Measurements from ENCODE around the gene NUP160.
"Not testable (repeated sequence)": the region's sequence is repeated elsewhere in the genome, so short reads cannot be mapped to it uniquely, and the experiment has no call there.

NUP160 gene

DNA sequence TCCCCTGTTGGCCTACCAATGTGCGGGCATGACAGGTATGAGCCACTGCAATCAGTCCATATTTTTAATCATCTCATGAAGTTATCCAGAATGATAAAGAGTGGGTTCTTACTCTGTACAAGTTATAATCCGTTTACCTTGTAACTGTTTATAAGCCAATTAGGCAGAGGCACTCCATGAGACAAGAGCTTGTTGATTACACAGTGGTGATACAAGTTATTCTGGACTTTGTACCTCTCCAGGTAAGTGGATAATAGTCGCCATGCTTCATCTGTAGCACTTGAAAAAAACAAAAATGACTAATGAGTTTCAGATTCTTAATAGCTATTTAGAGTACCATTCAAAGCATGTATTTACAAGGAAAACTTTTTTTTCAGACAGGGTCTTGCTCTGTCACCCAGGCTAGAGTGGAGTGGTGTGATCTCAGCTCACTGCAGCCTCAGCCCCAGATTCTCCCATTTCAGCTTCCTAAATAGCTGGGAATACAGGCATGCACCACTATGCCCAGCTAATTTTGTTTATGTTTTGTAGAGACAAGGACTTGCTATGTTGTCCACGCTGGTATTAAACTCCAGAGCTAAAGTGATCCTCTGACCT, 63.3 kb downstream of the NUP160 start:
- Histone ChIP-seq H3K36me3 (ENCODE audit: control insufficient read depth in 1 of 2, insufficient read depth in 2 of 2, low read length in 2 of 2) (peaks cover 39 to 68% of the 10 kb centered on the region in 2 donors), H3K4me3 (ENCODE audit: low read depth in 1 of 2, low read length in 2 of 2) (no peak overlapping the region), H3K9me3 (ENCODE audit: control insufficient read depth in 1 of 2, low read length in 2 of 2) (no peaks in the 10 kb centered on the region), H3K27ac (ENCODE audit: low read length) (no peak overlapping the region), H3K27me3 (ENCODE audit: low read depth, low read length) (no peaks in the 10 kb centered on the region), H3K4me1 (ENCODE audit: control insufficient read depth in 1 of 2, insufficient read depth in 2 of 2, low read length in 2 of 2) (no peaks in the 10 kb centered on the region)

DNA sequence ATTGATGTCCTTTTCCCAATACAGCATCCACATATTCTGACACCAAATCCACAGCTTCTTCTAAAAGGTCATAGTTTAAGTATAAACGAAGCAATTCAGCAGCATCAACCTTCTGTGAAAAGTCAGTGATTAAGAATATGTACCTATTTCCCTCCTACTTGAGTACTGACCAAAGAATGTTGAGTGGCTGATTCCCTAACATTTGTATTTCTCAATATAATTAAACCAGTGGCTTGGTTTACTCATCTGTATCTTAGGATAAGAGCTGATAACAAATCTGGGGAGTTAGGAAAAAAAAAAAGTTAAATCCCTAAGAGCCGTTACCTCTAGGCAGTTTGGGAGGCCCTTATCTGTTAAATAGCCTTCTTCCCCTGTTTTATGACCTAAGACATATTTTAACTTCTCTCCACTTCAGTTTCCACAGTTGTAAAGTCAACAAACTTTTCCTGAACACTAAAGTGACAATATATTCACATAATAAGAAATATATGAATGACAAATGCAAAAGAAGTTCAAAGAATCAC, 65.0 kb downstream of the NUP160 start:
- Histone ChIP-seq H3K27ac (ENCODE audit: low read length) (no peak overlapping the region), H3K9me3 (ENCODE audit: control insufficient read depth in 1 of 2, low read length in 2 of 2) (no peaks in the 10 kb centered on the region), H3K4me3 (ENCODE audit: low read depth in 1 of 2, low read length in 2 of 2) (no peak overlapping the region), H3K27me3 (ENCODE audit: low read depth, low read length) (no peaks in the 10 kb centered on the region), H3K4me1 (ENCODE audit: control insufficient read depth in 1 of 2, insufficient read depth in 2 of 2, low read length in 2 of 2) (no peaks in the 10 kb centered on the region), H3K36me3 (ENCODE audit: control insufficient read depth in 1 of 2, insufficient read depth in 2 of 2, low read length in 2 of 2) (peaks cover 49 to 79% of the 10 kb centered on the region in 2 donors)

DNA sequence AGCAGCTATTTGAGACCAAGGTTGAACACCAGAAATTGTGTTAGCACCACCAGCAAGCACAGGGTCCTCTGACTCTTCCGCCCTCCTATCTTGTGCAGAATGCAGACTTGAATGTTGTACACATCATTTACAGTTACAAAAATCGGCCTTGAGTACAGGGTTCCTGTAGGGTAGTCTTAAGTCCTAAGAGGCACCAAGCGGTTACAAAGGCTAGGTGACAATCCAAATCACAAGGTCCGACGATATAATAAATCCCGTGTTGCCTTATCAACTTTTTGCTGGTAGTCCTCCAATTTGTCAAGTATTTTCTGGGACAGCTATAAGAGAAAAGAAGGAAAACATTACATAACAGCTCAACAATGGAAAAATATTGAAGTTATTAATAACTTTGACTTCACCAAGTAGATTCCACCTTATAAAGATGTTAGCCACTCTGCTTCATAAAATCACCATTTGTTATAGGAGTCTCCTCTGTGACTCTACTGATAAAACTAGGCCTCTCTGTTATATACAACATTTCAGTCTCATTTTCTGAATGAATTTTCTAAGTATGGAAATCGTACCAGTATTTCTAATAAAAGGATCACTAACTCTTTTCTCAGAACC, 69.2 kb downstream of the NUP160 start:
- Histone ChIP-seq H3K27me3 (ENCODE audit: low read depth, low read length) (no peaks in the 10 kb centered on the region), H3K9me3 (ENCODE audit: control insufficient read depth in 1 of 2, low read length in 2 of 2) (no peaks in the 10 kb centered on the region), H3K4me1 (ENCODE audit: control insufficient read depth in 1 of 2, insufficient read depth in 2 of 2, low read length in 2 of 2) (no peaks in the 10 kb centered on the region), H3K27ac (ENCODE audit: low read length) (no peak overlapping the region), H3K36me3 (ENCODE audit: control insufficient read depth in 1 of 2, insufficient read depth in 2 of 2, low read length in 2 of 2) (peaks cover 42 to 61% of the 10 kb centered on the region in 2 donors), H3K4me3 (ENCODE audit: low read depth in 1 of 2, low read length in 2 of 2) (no peak overlapping the region)

DNA sequence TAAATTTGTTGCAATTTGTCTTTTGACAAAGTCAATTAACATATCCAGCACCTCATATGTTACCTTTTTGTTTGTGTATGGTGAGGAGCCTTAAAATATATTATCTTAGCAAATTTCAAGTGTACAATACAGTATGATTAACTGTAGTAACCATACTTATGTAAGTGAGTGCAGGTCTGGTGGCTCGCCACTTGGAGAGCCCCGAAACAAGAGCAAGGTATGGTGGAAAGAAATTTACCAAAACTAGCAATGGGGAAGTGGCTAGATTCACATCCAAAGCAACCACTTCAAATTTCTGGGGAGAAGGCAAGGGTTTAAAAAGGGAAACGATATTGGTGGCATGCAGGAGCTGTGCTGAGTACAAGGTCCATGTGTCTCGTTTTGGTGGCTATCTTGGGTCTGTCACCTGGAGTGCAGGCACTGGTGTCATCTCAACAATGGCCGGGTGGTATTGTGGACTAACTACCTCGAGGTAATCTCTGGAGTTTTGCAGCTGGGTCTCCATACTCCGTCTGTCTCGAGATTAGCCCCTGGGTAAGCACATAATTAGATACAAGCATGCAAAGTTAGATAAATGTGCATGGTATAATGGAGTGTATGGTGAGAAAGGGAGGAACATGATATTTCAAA, 72.8 kb downstream of the NUP160 start:
- no peak overlapping the region for H3K4me3 ChIP-seq (ENCODE audit: low read depth in 1 of 2, low read length in 2 of 2)
- no peak overlapping the region for H3K27ac ChIP-seq (ENCODE audit: low read length)
- no peaks in the 10 kb centered on the region for H3K27me3 ChIP-seq (ENCODE audit: low read depth, low read length)
- H3K4me1 ChIP-seq (ENCODE audit: control insufficient read depth in 1 of 2, insufficient read depth in 2 of 2, low read length in 2 of 2), result no peaks in the 10 kb centered on the region
- no peaks in the 10 kb centered on the region for H3K9me3 ChIP-seq (ENCODE audit: control insufficient read depth in 1 of 2, low read length in 2 of 2)
- peaks cover 30 to 36% of the 10 kb centered on the region in 2 donors for H3K36me3 ChIP-seq (ENCODE audit: control insufficient read depth in 1 of 2, insufficient read depth in 2 of 2, low read length in 2 of 2)

DNA sequence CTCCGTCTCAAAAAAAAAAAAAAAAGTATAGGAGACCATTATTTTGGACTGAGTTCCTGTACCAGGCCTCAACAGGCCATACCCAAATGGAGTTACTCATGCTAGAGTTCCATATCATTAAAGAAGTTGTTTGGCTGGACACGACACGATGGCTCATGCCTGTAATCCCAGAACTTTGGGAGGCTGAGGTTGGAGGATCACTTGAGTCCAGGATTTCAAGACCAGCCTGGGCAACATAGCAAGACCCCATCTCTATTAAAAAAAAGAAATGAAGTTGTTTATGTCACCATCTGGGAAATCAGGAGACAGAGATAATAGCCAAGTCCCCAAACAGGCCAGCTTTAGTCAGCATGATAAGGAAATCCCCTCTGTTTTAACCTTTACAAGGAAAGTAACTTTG, 74.3 kb downstream of the NUP160 start:
- Histone ChIP-seq H3K27ac (ENCODE audit: low read length) (no peak overlapping the region), H3K4me1 (ENCODE audit: control insufficient read depth in 1 of 2, insufficient read depth in 2 of 2, low read length in 2 of 2) (no peaks in the 10 kb centered on the region), H3K36me3 (ENCODE audit: control insufficient read depth in 1 of 2, insufficient read depth in 2 of 2, low read length in 2 of 2) (peaks cover 19 to 24% of the 10 kb centered on the region in 2 donors), H3K27me3 (ENCODE audit: low read depth, low read length) (no peaks in the 10 kb centered on the region), H3K9me3 (ENCODE audit: control insufficient read depth in 1 of 2, low read length in 2 of 2) (no peaks in the 10 kb centered on the region), H3K4me3 (ENCODE audit: low read depth in 1 of 2, low read length in 2 of 2) (no peak overlapping the region)

DNA sequence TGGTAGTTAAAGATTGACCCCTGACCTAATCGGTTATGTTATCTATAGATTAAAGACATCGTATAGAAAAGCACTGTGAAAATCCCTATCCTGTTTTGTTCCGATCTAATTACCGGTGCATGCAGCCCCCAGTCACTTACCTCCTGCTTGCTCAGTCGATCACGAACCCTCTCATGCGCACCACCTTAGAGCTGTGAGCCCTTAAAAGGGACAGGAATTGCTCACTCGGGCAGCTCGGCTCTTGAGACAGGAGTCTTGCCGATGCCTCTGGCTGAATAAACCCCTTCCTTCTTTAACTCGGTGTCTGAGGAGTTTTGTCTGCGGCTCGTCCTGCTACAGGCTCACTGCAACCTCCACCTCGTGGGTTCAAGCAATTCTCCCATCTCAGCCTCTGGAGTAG, 78.6 kb downstream of the NUP160 start:
- not testable (repeated sequence) for H3K9me3 ChIP-seq (ENCODE audit: control insufficient read depth in 1 of 2, low read length in 2 of 2); H3K4me1 ChIP-seq (ENCODE audit: control insufficient read depth in 1 of 2, insufficient read depth in 2 of 2, low read length in 2 of 2); H3K27me3 ChIP-seq (ENCODE audit: low read depth, low read length); H3K27ac ChIP-seq (ENCODE audit: low read length); H3K36me3 ChIP-seq (ENCODE audit: control insufficient read depth in 1 of 2, insufficient read depth in 2 of 2, low read length in 2 of 2); H3K4me3 ChIP-seq (ENCODE audit: low read depth in 1 of 2, low read length in 2 of 2)

DNA sequence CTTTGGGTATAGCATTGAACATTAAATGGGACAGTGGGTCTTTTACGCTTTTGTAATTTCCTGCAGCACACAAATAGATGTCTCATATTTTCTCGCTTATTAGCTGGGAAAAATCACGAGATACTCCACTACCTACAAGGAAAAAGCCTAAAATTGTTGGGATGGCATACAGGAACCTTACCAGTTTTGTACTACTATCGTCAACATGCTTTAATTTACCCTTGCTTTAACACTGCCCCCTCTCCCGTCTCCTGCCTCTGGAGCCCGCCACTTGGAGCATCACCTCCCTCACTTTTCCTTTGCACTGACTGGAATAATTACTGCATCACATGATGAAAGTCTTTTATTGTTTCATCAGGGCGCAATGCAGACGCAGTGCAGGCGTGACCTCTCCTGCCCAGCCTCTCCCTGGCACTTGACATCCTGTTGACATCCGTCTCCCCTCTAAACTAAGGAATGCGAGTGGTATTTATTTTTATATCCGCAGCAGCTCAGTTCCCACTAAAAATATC, 80.0 kb downstream of the NUP160 start:
- Histone ChIP-seq H3K27ac (ENCODE audit: low read length) (peak overlapping the region; percentile 100), H3K36me3 (ENCODE audit: control insufficient read depth in 1 of 2, insufficient read depth in 2 of 2, low read length in 2 of 2) (peaks cover 6 to 15% of the 10 kb centered on the region in 2 donors), H3K4me3 (ENCODE audit: low read depth in 1 of 2, low read length in 2 of 2) (peak overlapping the region; percentile 61 to 98), H3K4me1 (ENCODE audit: control insufficient read depth in 1 of 2, insufficient read depth in 2 of 2, low read length in 2 of 2) (peaks cover 4 to 11% of the 10 kb centered on the region in 2 donors), H3K27me3 (ENCODE audit: low read depth, low read length) (no peaks in the 10 kb centered on the region), H3K9me3 (ENCODE audit: control insufficient read depth in 1 of 2, low read length in 2 of 2) (no peaks in the 10 kb centered on the region)

DNA sequence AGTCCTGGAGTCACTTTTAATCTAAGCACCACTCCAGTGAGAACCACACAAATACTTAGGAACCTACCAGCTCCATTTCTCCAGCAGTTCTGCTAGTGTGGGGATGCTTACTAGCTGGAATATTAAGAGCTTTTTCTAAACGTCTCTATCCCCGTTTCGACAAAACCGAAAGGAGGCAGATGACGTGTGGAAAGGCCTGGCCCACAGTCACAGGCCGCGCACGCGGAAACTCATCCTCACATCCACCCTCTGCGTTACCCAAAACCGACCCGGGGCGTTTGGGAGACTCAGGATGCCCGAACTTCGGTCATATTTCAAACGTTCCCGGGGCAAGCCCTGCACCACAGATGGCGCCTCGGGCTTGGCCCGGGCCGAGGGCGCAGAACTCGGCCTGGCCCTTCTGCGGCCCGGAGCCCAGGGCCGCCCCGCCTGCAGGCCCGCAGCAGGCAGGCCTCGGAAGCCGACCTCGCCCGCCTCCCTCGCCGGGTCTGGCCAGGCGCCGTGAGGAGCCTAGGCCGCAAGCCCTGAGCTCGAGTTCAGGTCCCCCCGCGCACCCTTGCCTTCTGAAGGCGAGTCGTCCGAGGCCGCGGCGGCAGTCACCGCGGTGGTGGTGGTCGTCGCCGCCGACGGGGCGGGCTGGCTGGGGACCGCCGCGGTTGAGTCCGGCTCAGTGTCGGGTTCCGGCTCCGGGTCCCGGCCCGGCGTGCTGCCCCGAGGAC, 81.5 kb downstream of the NUP160 start:
- Histone ChIP-seq H3K4me1 (ENCODE audit: control insufficient read depth in 1 of 2, insufficient read depth in 2 of 2, low read length in 2 of 2) (peaks cover 4 to 11% of the 10 kb centered on the region in 2 donors), H3K9me3 (ENCODE audit: control insufficient read depth in 1 of 2, low read length in 2 of 2) (no peaks in the 10 kb centered on the region)

DNA sequence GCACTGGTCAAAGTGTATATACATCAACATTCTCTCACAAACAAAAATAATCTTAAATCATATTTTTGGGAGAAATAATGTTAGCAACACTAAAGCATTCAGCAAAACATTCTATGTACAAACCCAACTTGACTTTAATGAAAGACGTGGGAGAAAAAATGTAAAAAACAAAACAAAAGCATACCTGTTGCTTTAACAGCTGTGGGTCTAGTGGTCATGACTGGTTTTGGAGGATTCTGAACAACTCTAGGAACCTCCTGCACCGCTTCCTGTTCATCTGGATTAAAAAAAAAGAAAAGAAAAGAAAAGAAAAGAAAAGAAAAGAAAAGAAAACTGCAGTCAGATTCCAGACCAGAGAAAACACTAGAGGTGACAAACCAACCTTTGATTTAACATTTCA, 83.1 kb downstream of the NUP160 start:
- Histone ChIP-seq H3K4me3 (ENCODE audit: low read depth in 1 of 2, low read length in 2 of 2) (peak overlapping the region in 1 of 2 donors; percentile 19), H3K27ac (ENCODE audit: low read length) (peak overlapping the region; percentile 5), H3K27me3 (ENCODE audit: low read depth, low read length) (no peaks in the 10 kb centered on the region), H3K9me3 (ENCODE audit: control insufficient read depth in 1 of 2, low read length in 2 of 2) (no peaks in the 10 kb centered on the region), H3K4me1 (ENCODE audit: control insufficient read depth in 1 of 2, insufficient read depth in 2 of 2, low read length in 2 of 2) (peaks cover 4 to 11% of the 10 kb centered on the region in 2 donors), H3K36me3 (ENCODE audit: control insufficient read depth in 1 of 2, insufficient read depth in 2 of 2, low read length in 2 of 2) (peaks cover 6 to 40% of the 10 kb centered on the region in 2 donors)

More for the DNA sequence above, 81.5 kb downstream of the NUP160 start:
- Histone ChIP-seq H3K27me3 (ENCODE audit: low read depth, low read length) (no peaks in the 10 kb centered on the region), H3K4me3 (ENCODE audit: low read depth in 1 of 2, low read length in 2 of 2) (peak overlapping the region; percentile 90 to 98), H3K36me3 (ENCODE audit: control insufficient read depth in 1 of 2, insufficient read depth in 2 of 2, low read length in 2 of 2) (peaks cover 6 to 27% of the 10 kb centered on the region in 2 donors), H3K27ac (ENCODE audit: low read length) (peak overlapping the region; percentile 100)

DNA sequence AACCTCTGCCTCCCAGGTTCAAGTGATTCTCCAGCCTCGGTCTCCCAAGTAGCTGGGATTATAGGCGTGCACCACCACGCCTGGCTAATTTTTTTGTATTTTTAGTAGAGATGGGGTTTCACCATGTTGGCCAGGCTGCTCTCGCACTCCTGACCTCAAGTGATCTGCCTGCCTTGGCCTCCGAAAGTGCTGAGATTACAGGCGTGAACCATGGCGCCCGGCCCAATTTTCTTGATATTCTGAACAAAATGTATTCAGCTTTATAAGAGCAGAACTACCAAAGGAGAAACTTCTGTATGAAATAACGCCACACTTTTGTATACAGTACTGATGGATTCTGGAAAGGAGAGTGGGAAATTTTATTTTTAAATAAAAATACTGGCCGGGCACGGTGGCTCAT, 88.9 kb downstream of the NUP160 start:
- H3K27ac ChIP-seq (ENCODE audit: low read length); H3K27me3 ChIP-seq (ENCODE audit: low read depth, low read length); H3K4me3 ChIP-seq (ENCODE audit: low read depth in 1 of 2, low read length in 2 of 2); H3K9me3 ChIP-seq (ENCODE audit: control insufficient read depth in 1 of 2, low read length in 2 of 2); H3K4me1 ChIP-seq (ENCODE audit: control insufficient read depth in 1 of 2, insufficient read depth in 2 of 2, low read length in 2 of 2): not testable (repeated sequence)
- H3K36me3 ChIP-seq (ENCODE audit: control insufficient read depth in 1 of 2, insufficient read depth in 2 of 2, low read length in 2 of 2), result peaks cover 11 to 58% of the 10 kb centered on the region in 2 donors

DNA sequence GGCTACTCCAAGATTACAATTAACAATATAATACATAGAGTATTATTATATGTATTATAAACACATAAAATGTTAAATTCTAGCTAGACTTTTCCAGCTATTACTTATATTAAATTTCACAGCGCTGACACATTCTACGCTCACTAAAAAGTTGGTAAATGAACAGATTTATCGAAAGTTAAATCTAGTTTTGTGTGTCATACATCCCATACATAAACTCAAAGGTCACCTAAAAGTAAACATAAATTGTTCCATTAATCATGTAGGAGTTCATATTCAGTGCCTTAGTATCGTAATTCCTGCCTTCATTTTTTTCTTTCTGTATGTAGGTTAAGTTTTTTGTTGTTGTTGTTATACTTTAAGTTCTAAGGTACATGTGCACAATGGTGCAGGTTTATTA, 91.9 kb downstream of the NUP160 start:
- no peak overlapping the region for H3K4me3 ChIP-seq (ENCODE audit: low read depth in 1 of 2, low read length in 2 of 2)
- H3K27me3 ChIP-seq (ENCODE audit: low read depth, low read length), result no peaks in the 10 kb centered on the region
- no peaks in the 10 kb centered on the region for H3K9me3 ChIP-seq (ENCODE audit: control insufficient read depth in 1 of 2, low read length in 2 of 2)
- no peak overlapping the region for H3K27ac ChIP-seq (ENCODE audit: low read length)
- no peaks in the 10 kb centered on the region for H3K4me1 ChIP-seq (ENCODE audit: control insufficient read depth in 1 of 2, insufficient read depth in 2 of 2, low read length in 2 of 2)
- H3K36me3 ChIP-seq (ENCODE audit: control insufficient read depth in 1 of 2, insufficient read depth in 2 of 2, low read length in 2 of 2), result peaks cover 28 to 64% of the 10 kb centered on the region in 2 donors

All from muscle layer of duodenum (tissue), 2 donors.